Mesendoderm (in vitro differentiated cells): ENCODE results near the gene ITPR2.

ENCODE experiments used
- DNase-seq: peaks from one replicate; pipeline ENCODE4 v3.0.0; 2013
- H2AK5ac ChIP-seq: 2 replicates; pipeline ENCODE4 v1.6.1; 2013; ENCODE audit warnings: low read length, inconsistent platforms
- H2BK120ac ChIP-seq: 2 replicates; pipeline ENCODE4 v1.6.1; 2013; ENCODE audit warnings: low read depth, mild to moderate bottlenecking, low read length, moderate library complexity, mixed read lengths
- H2BK15ac ChIP-seq: replicated peaks from 2 replicates; pipeline ENCODE4 v1.6.1; 2013; ENCODE audit warnings: low read depth, mild to moderate bottlenecking, moderate library complexity
- H2BK5ac ChIP-seq: 2 replicates; pipeline ENCODE4 v1.6.1; 2013; ENCODE audit warnings: low read length, inconsistent platforms
- H3K18ac ChIP-seq: 2 replicates; pipeline ENCODE4 v1.6.1; 2013; ENCODE audit warnings: mild to moderate bottlenecking, low read length, mixed read lengths
- H3K23ac ChIP-seq: one replicate; pipeline ENCODE4 v1.6.1; 2013; ENCODE audit warnings: low read length
- H3K27ac ChIP-seq: 2 replicates; pipeline ENCODE4 v1.5.1; 2013; ENCODE audit warnings: low read depth, mild to moderate bottlenecking, inconsistent platforms, low read length, moderate library complexity
- H3K27me3 ChIP-seq: 2 replicates; pipeline ENCODE4 v1.6.1; 2013; ENCODE audit warnings: low read length, control low read depth, mild to moderate bottlenecking, inconsistent platforms; ENCODE audit not compliant: insufficient read depth, poor library complexity
- H3K36me3 ChIP-seq: 2 replicates; pipeline ENCODE4 v1.6.1; 2013; ENCODE audit warnings: low read length, inconsistent platforms; ENCODE audit not compliant: control insufficient read depth, insufficient read depth
- H3K4ac ChIP-seq: one replicate; pipeline ENCODE4 v1.6.1; 2013; ENCODE audit warnings: low read depth, mild to moderate bottlenecking, low read length, moderate library complexity
- H3K4me1 ChIP-seq: 2 replicates; pipeline ENCODE4 v1.6.1; 2013; ENCODE audit warnings: low read depth, low read length, inconsistent platforms; ENCODE audit not compliant: control insufficient read depth
- H3K4me2 ChIP-seq: 2 replicates; pipeline ENCODE4 v1.6.1; 2013; ENCODE audit warnings: low read length
- H3K4me3 ChIP-seq: 2 replicates; pipeline ENCODE4 v1.5.1; 2013; ENCODE audit warnings: mild to moderate bottlenecking, low read length
- H3K56ac ChIP-seq: one replicate; pipeline ENCODE4 v1.6.1; 2013; ENCODE audit warnings: low read length
- H3K79me1 ChIP-seq: 2 replicates; pipeline ENCODE4 v1.6.1; 2013; ENCODE audit warnings: low read length, inconsistent platforms
- H3K79me2 ChIP-seq: 2 replicates; pipeline ENCODE4 v1.6.1; 2013; ENCODE audit warnings: mild to moderate bottlenecking, low read length; ENCODE audit not compliant: control insufficient read depth, insufficient read depth
- H3K9ac ChIP-seq: 2 replicates; pipeline ENCODE4 v1.6.1; 2013; ENCODE audit warnings: low read length, inconsistent platforms
- H4K5ac ChIP-seq: one replicate; pipeline ENCODE4 v1.6.1; 2013; ENCODE audit warnings: low read length
- H4K8ac ChIP-seq: one replicate; pipeline ENCODE4 v1.6.1; 2013; ENCODE audit warnings: low read depth, mild to moderate bottlenecking, control low read depth, low read length, moderate library complexity
- WGBS: extraction: QIAGEN DNeasy Blood & Tissue Kit; methylation state at CpG from one replicate; pipeline ENCODE4 v1.1.7; 2013; ENCODE audit warnings: low lambda C conversion rate, missing lambda C conversion rate; ENCODE audit not compliant: insufficient coverage; ENCODE audit errors: extremely low coverage; 5-methylcytosine and 5-hydroxymethylcytosine counted together

The ITPR2 gene

DNA sequence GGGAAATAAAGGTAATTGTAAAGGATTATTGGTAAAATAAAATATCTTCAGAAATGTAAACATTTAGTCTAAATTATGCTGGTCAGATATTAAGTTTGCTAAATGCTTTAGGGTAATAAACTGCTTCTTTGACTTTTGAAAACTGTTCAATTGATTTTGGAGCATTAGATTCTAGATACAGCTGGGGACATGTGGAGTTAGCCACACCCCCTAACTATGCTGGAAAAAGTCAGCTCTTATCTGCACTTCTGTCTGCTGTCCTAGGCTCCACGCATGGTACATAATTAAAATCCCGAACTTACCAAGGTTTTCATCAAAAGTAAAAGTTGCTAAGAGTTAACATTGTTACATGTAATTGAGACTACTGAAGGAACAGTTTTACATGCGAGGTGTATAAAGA lies 78.8 kb downstream of the ITPR2 start:
- Histone ChIP-seq H3K27ac (no peak overlapping the region), H4K5ac (no peak overlapping the region), H2BK5ac (no peak overlapping the region), H3K27me3 (no peaks in the 10 kb centered on the region), H4K8ac (no peak overlapping the region), H3K4ac (no peak overlapping the region), H3K4me1 (no peaks in the 10 kb centered on the region), H2AK5ac (no peak overlapping the region), H3K18ac (no peak overlapping the region), H3K4me3 (no peak overlapping the region), H3K56ac (no peak overlapping the region), H3K79me2 (no peaks in the 10 kb centered on the region), H3K36me3 (no peaks in the 10 kb centered on the region), H2BK120ac (no peak overlapping the region), H3K9ac (no peak overlapping the region), H3K4me2 (no peak overlapping the region), H3K23ac (no peak overlapping the region), H3K79me1 (no peaks in the 10 kb centered on the region), H2BK15ac (no peak overlapping the region)
- WGBS = no CpG with 5 or more reads among the region's 3 CpGs
- DNase-seq = no peak

DNA sequence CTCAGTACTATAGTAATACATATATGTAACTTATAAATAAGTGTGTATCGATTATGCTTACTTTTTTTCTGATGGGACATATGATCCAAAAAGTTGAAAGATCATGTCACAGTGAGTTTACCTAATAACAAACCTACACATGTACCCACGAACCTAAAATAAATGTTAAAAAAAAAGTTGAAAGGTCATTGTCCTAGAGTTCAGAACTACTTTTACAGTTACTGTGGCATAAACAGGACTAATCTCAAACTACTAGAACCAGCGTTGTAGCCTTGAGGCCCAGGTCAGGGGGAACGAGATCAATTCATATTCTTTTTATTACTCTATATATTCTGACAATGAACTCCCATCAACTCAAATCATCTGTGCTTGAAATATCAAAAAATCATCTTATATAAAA lies 81.8 kb downstream of the ITPR2 start:
- Histone ChIP-seq H3K9ac (no peak overlapping the region), H3K18ac (no peak overlapping the region), H3K4ac (no peak overlapping the region), H3K36me3 (no peaks in the 10 kb centered on the region), H4K5ac (no peak overlapping the region), H2BK120ac (no peak overlapping the region), H2BK5ac (no peak overlapping the region), H2AK5ac (no peak overlapping the region), H3K27ac (no peak overlapping the region), H3K23ac (no peak overlapping the region), H3K4me2 (no peak overlapping the region), H3K79me1 (no peaks in the 10 kb centered on the region), H3K4me3 (no peak overlapping the region), H2BK15ac (no peak overlapping the region), H4K8ac (no peak overlapping the region), H3K4me1 (peaks cover 3% of the 10 kb centered on the region), H3K56ac (no peak overlapping the region), H3K79me2 (no peaks in the 10 kb centered on the region), H3K27me3 (no peaks in the 10 kb centered on the region)
- WGBS = no CpG with 5 or more reads among the region's 4 CpGs
- no peak for DNase-seq

DNA sequence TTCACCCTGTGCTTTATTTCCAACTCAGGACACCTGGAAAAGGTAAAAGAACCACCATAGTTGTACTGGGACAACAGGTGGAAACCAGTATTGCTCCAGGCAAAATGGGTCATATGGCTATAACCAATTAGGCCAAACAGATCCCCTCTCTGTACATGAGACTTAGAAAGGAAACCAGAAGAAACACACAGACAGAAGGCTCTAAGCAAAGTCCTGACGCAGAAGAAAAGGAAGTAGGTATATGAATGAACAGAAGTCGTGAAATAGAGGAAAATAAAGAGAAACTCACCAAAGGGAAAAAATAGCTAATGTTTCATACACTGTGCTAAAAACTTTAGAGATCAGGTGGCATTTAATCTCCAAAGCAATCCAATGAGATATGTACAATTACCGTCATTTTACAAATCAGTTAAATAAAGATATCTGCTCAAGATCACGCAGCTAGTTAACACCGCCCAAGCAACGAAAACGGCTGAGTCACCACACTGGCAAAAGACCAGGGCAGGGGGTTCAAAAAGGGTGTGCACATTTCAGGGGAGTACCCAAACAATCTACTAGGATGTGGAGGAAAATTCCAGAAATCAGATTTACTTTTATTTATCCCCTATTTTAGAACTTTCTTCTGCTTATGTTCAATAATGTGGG lies 82.3 kb downstream of the ITPR2 start:
- Histone ChIP-seq H3K18ac (no peak overlapping the region), H3K4me2 (no peak overlapping the region), H2BK15ac (no peak overlapping the region), H3K79me1 (no peaks in the 10 kb centered on the region), H3K4me1 (peaks cover 3% of the 10 kb centered on the region), H3K27me3 (no peaks in the 10 kb centered on the region), H3K4me3 (no peak overlapping the region), H4K5ac (no peak overlapping the region), H3K79me2 (no peaks in the 10 kb centered on the region), H3K56ac (no peak overlapping the region), H3K23ac (no peak overlapping the region), H4K8ac (no peak overlapping the region), H3K9ac (no peak overlapping the region), H2BK120ac (no peak overlapping the region), H2AK5ac (no peak overlapping the region), H2BK5ac (no peak overlapping the region), H3K4ac (no peak overlapping the region), H3K36me3 (no peaks in the 10 kb centered on the region), H3K27ac (no peak overlapping the region)
- DNase-seq = no peak
- no CpG with 5 or more reads among the region's 7 CpGs for WGBS

DNA sequence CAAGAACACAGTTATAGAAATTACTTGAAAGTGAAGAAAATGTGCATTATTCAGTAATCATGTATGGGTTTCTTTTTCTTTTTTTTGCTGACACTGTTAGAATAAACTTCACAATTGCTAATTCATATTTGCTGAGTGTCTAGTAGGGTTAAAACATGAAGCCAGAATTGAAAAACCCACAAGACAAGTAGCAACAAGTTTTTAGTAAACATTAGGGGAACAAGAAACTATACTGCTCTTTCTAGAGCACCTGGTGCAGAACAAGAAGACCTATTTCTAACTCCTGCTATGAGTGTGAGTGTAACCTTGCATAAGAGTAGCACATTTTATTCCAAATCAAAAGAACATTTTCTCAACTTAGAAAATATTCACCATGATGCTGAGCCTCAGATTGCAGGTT lies 83.2 kb downstream of the ITPR2 start:
- Histone ChIP-seq H3K27me3 (no peaks in the 10 kb centered on the region), H3K23ac (no peak overlapping the region), H3K4me1 (peaks cover 3% of the 10 kb centered on the region), H2AK5ac (no peak overlapping the region), H3K56ac (no peak overlapping the region), H2BK120ac (no peak overlapping the region), H3K36me3 (no peaks in the 10 kb centered on the region), H4K5ac (no peak overlapping the region), H3K4me2 (no peak overlapping the region), H3K4me3 (no peak overlapping the region), H3K18ac (no peak overlapping the region), H3K79me2 (no peaks in the 10 kb centered on the region), H2BK5ac (no peak overlapping the region), H3K9ac (no peak overlapping the region), H2BK15ac (no peak overlapping the region), H3K27ac (no peak overlapping the region), H3K79me1 (no peaks in the 10 kb centered on the region), H4K8ac (no peak overlapping the region), H3K4ac (no peak overlapping the region)
- DNase-seq = no peak

DNA sequence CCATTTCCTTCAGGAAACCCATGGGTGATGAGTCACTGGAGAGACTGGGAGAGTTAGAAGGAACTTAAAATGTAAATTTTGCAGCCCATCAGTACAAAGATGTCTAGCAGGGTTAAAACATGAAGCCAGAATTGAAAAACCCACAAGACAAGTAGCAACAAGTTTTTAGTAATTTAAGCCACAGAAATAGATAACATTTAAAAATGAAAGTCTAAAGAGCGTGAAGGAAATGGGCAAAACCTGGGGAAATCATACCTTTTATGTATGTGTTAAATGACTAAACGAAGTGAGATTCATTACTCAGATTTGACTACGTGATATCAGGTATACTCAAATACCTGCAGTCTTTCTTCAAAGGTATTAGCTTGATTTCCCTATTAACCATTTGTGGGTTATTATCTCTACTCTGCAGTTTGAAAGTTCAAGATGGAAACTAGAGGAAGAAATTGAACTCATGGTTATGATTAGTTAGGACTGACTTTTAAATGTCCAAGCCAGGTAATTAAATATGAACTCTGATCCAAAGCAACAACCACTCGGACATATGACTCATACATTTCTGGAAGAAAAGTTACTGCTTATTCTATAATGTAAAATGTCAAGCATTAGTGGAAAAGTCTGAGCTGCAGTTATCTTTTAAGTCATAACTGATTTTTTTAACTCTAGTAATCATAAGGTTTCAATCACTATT lies 84.1 kb downstream of the ITPR2 start:
- H3K27ac ChIP-seq = no peak overlapping the region
- no peak overlapping the region for H3K4ac ChIP-seq
- no peaks in the 10 kb centered on the region for H3K27me3 ChIP-seq
- H3K79me2 ChIP-seq = no peaks in the 10 kb centered on the region
- H3K9ac ChIP-seq = no peak overlapping the region
- H4K8ac ChIP-seq = no peak overlapping the region
- no peak overlapping the region for H2AK5ac ChIP-seq
- H2BK120ac ChIP-seq = no peak overlapping the region
- H2BK5ac ChIP-seq = no peak overlapping the region
- H3K36me3 ChIP-seq = no peaks in the 10 kb centered on the region
- DNase-seq = peak; percentile 49
- H3K79me1 ChIP-seq = no peaks in the 10 kb centered on the region
- H3K4me1 ChIP-seq = peaks cover 3% of the 10 kb centered on the region
- no peak overlapping the region for H3K18ac ChIP-seq
- H3K4me3 ChIP-seq = no peak overlapping the region
- H3K4me2 ChIP-seq = no peak overlapping the region
- H3K23ac ChIP-seq = no peak overlapping the region
- H2BK15ac ChIP-seq = no peak overlapping the region
- no peak overlapping the region for H3K56ac ChIP-seq
- no CpG with 5 or more reads among the region's 4 CpGs for WGBS
- H4K5ac ChIP-seq = no peak overlapping the region

DNA sequence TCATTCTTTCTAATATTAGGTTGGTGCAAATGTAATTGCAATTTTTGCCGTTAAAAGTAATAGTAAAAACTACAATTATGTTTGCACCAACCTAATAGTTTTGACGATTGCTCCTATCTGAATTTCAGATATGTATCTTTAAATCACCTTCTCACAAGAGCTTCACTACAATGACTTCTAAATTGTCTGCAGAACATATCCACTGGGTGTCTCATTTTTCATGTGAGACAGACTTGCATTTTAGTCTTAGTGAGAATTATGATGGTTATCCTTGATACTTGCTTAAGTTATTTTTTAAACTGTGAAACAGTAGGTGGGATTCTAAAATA lies 84.6 kb downstream of the ITPR2 start:
- no peak overlapping the region for H4K5ac ChIP-seq
- H3K9ac ChIP-seq = no peak overlapping the region
- H3K27ac ChIP-seq = no peak overlapping the region
- H3K18ac ChIP-seq = no peak overlapping the region
- H3K36me3 ChIP-seq = no peaks in the 10 kb centered on the region
- no CpG with 5 or more reads among the region's 2 CpGs for WGBS
- H3K4me3 ChIP-seq = no peak overlapping the region
- H2BK15ac ChIP-seq = no peak overlapping the region
- H3K79me1 ChIP-seq = no peaks in the 10 kb centered on the region
- H3K23ac ChIP-seq = no peak overlapping the region
- H3K56ac ChIP-seq = no peak overlapping the region
- H3K4me1 ChIP-seq = peaks cover 3% of the 10 kb centered on the region
- no peak overlapping the region for H2AK5ac ChIP-seq
- H3K4me2 ChIP-seq = no peak overlapping the region
- H3K79me2 ChIP-seq = no peaks in the 10 kb centered on the region
- no peak overlapping the region for H2BK120ac ChIP-seq
- no peak overlapping the region for H2BK5ac ChIP-seq
- no peaks in the 10 kb centered on the region for H3K27me3 ChIP-seq
- no peak overlapping the region for H3K4ac ChIP-seq
- no peak overlapping the region for H4K8ac ChIP-seq
- no peak for DNase-seq
